Ramos (cell line): ENCODE measurements around the gene KATNA1.
"Not testable (repeated sequence)": the region's sequence is repeated elsewhere in the genome, so short reads cannot be mapped to it uniquely, and the experiment has no call there.

Source experiments
- in situ Hi-C: fragments of 300-500 bp; cut with MboI; formaldehyde crosslinking; loops from one replicate; pipeline ENCODE4 v1.14.3; 2022; ENCODE audit warnings: low sequenced_read_pairs; ENCODE audit not compliant: unreplicated experiment

Gene KATNA1

DNA sequence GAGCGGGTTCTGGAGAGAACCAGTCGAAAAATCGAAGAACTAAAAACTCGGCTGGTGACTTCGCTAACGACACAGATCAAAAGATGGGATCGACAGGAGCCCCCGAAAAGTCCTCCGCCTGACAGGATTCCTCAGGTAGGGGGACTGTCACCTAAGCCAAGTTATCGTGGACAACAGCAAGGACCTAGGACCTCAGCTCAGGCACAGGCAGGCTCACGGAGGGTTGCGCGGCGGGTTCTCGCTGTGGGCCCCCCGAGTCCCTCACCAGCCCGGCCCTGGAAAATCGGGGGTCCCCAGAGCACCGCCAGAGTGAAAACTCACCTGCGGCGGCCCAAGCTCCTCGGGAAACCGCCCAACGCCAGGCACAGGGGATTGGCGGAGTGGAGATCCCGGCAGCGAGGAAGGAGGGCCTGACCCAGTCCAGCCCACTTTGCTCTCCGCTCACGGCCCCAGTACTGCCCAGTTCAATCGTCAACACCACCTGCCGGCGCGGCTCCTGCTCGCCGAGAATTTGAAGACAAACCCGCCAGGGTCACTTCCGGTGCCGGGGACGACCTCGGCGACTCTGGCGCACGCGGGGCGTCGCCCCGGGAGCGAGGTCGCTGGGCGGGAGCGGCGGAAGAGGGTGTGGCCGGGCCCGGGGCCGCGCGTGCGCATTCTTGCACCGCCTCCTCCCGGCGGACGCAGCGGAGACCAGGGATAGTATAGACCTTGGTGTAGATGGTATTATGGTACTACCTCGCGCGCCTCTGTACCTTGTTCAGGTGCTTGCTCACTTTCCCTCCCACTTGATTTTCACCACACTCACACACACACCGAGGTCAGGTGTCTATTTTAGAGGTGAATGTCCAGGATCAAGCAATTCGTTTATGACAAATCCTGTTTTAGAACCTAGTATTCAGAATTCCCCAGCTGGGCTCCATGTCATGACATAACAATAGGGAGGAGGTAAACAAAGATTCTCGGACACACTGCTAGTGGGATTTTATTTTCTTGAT is at the start of gene KATNA1:
TSS of gene KATNA1 (minus strand) at position 567 of the 998 bp plus-strand sequence. CDS start 10,167 bp downstream, outside the sequence.
- in situ Hi-C loops: no loop called here

GRCh38 chr6:149698175-149698574 is 49.7 kb upstream of the KATNA1 start:
- in situ Hi-C loops: no loop called here

DNA sequence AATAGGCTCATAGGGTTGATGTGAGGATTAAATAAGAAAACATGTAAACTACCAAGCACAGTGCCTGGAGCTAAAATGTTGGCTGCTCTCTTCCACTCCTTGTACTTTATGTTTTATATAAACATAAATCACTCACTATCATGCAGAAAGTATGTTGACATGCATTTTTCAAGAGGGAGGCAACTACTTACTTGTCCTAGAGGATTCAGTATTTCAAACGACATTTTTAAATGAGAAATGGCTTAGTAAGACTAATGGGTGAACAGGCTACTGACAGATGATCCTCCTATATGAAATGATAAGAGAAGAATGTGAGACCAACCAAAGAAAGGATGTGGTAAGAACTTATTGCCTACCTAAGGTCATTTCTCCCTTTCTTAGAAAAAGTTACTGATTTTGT is 48.4 kb upstream of the KATNA1 start:
- in situ Hi-C loops: no loop called here

GRCh38 chr6:149694921-149695320 is 46.4 kb upstream of the KATNA1 start:
- in situ Hi-C loops: no loop called here

GRCh38 chr6:149691201-149691600 is 42.7 kb upstream of the KATNA1 start:
- in situ Hi-C loops: no loop called here

DNA sequence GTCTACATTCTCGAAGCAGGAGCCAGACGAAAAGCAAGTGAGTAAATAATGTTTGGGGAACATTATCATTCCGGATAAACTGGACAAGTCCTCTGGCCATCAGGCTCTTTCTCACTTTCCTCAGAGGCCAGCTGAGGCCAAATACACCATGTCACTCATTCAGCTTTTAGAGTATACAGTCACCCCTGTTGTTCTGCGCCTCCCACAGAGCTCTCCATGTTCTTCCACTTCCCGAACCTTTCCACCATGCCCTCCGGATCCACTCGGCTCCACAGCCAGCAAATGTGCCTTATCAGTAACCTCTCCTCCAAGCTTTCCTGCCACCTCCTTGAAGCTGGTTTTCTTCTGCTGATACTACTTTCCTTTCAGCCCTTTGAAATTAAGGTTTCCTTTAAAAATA is 37.7 kb upstream of the KATNA1 start:
- in situ Hi-C loops: no loop called here

DNA sequence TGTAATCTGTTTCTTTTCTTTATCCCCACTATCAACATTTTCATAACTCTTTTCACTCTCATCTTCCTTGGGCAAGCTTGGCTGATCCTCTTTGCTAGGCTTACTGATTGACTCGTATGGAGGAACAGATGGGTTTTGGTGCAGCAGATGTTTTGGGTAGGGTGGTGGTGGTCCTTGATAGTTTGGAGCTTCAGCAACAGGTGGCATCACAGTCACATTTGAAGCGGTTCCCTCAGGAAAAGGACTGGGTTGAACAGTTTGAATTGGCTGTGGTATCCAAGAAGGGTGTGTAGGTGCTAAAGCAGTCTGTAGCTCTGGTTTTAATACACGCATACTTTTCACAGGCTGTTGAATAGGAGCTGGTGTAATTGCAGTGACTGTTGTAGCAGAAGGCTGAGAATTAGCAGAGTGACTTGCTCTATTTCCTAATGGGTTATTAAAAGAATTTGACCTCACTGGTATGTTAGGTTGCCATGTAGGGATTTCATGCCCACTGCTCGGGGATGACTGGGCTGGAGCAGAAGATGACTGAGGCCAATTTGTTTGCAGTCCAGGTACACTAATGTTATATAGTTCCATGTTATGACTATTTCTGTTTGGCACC is 34.8 kb upstream of the KATNA1 start:
- in situ Hi-C loops: no loop called here

GRCh38 chr6:149681845-149682244 is 33.3 kb upstream of the KATNA1 start:
- in situ Hi-C loops: not testable (repeated sequence)

DNA sequence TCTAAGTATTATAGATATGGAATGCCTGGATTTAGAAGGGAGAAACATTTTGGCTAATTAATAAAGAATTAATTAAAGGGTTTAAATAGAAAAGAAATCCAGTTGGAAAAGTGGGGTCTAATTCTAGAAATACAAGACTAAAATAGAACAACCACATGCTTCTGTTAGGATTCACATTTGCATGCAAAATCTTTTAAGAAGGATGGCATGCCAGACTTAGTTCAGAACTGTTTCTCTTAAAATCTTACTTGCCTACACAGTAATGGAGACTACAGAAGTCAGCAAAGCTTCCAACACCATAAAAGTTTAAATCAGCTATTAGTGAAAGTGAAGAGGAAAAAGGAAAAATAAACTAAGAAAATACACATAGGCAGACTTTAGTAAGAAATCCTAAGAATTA is 32.7 kb upstream of the KATNA1 start:
- in situ Hi-C loops: no loop called here

DNA sequence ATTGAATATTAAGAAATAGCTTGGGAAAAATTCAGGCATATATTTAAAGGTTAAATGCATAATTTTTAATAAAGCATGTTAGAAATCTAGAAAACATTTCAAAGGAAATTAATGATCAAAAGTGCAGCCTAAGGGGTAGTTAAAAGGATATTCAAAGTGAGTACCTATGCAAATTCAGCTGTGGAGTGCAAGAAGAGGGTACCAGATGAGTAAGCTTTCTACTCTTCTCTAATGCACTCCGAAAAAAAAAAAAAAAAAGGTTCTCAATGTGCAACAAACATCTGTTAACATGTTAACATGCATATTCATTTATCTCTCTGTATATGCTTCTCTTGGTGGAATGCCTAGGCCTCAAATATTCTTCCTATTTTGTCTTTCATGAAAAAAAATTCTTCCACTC is 32.0 kb upstream of the KATNA1 start:
- in situ Hi-C loops: no loop called here

DNA sequence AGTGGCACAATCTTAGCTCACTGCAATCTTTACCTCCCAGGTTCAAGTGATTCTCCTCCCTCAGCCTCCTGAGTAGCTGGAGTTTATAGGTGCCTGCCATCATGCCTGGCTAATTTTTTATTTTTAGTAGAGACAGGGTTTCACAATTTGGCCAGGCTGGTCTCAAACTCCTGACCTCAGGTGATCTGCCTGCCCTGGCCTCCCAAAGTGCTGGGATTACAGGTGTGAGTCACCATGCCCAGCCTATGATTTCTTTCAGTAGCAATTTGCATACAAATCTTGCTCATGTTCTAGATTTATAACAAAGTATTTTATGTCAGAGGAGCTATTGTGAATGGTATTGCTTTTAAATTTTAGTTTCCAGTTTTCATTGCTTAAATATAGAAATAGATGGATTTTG is 23.8 kb upstream of the KATNA1 start:
- in situ Hi-C loops: not testable (repeated sequence)

DNA sequence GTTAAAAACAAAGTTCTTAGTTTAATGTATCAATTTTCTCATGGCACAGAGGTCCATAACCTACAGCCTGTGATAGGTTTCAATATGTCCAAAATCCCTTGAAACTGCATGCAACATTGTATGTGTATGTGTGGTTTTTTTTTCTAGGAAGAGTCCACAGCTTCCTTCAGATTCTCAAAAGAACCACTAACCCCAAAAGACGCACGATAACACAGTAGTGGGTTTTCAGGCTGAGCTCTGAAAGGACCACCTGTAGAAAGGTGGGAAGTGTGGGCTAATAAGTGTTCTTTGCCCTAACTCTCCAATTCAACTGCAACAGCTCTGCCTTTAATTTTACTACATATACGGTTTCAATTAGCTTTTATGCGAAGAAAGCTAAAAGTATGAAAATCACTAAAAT is 11.5 kb upstream of the KATNA1 start:
- in situ Hi-C loops: no loop called here

DNA sequence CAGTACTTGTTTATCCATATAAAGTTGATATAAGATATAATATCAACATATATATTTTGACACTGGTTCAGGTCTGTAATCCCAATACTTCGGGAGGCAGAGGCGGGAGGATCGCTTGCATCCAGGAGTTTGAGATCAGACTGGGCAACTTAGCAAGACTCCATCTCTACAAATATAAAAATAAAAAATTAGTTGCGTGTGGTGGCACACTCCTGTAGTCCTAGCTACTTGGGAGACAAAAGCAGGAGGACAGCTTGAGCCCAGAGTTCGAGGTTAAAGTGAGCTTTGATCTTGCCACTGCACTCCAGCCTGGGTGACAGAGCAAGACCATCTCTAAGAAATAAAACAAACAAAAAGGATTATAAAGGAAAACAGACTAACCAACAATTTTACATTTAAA is 8.9 kb upstream of the KATNA1 start:
- in situ Hi-C loops: no loop called here

GRCh38 chr6:149651056-149651455 is 2.5 kb upstream of the KATNA1 start:
- in situ Hi-C loops: no loop called here

DNA sequence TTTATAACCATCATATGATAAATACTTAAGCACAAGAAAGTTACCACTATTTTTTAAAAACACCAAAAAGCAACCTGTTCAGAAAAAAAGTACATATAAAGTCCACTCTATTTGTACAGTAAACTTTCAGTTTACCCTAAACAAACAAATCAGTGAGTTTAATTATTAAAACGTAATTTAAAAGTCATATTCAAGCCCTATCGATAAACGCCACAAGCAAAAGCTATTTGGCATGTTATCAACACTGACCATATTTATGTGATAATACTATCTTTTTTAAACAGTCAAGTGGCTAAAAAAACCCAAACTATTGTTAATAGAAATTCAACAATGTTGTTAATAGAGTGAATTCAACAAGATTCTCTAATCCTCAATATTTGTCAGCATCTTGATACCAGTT is 1.9 kb downstream of the KATNA1 start:
- in situ Hi-C loops: no loop called here

DNA sequence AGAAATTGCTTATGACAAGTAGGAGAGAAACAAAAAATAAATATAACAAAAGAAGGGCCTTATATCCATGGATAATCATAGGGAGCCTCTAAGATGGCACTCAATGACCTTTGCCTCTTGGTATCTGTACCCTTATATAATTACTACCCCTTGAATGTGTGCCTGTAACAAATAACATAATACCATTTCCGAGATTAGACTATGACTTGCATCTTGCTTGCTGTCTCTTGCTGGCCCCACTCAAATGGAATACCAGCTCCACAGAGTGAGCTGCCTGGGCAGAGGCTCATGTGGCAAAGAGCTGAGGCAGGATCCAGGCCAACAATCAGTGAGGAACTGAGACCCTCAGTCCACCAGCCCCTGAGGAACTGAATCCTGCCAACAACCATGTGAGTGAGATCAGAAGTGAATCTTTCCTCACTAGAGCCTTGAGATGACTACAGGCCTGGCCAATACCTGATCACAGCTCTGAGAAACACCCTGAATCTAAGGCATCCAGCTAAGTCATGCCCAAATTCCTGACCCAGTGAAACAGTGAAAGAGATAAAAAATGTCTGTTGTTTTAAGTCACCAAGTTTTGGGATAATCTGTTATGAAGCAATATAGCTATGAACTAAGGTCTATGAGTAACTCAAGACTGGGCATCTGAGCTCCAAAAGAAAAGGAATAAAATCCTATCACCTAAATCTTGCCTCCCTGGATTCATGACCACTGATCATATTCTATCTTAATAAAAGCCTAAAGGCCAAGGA is 5.5 kb downstream of the KATNA1 start:
- in situ Hi-C loops: no loop called here

GRCh38 chr6:149636124-149636523 is 12.4 kb downstream of the KATNA1 start:
- in situ Hi-C loops: no loop called here

DNA sequence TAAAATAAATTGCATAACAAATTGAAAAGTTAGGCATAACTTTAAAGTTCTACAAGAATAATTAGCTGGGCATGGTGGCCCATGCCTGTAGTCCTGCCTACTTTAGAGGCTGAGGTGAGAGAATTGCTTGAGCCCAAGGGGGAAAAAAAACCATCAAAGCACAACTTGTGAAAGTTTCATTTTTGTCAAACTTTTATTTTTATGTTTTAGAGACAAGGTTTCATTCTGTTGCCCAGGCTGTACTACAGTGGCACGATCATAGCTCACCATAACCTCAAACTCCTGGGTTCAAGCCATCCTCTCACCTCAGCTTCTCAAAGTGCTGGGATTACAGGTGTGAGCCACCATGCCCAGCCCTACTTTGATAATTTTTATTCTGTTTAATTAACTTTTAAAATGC is 14.2 kb downstream of the KATNA1 start:
- in situ Hi-C loops: no loop called here

DNA sequence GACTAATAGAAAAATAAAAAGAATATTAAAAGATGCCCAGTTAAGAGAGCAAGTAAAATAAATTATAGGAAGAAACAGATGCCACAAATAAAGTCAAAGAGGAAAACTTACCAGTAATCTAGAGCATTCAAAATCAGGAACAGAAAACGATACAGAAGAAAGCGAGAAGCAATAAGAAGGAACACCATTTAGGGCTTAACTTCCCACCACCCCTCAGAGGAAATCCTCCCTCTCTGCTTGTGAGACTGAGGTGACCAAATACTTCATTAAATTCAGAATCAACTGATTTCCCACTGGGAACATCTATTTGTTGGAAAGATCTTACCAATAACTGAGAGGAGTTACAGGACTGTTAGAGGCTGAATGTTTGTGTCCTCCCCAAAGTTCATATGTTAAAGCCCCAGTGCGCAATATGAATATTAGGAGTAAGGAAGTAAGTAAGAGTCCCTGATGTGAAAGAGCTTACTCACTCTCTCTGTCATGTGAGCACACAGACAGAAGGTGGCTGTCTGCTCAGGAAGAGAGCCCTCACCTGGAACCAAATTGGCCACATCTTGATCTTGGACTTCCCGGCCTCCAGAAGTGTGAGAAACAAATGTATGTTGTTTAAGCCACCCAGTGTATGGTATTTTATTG is 19.5 kb downstream of the KATNA1 start:
- in situ Hi-C loops: no loop called here

DNA sequence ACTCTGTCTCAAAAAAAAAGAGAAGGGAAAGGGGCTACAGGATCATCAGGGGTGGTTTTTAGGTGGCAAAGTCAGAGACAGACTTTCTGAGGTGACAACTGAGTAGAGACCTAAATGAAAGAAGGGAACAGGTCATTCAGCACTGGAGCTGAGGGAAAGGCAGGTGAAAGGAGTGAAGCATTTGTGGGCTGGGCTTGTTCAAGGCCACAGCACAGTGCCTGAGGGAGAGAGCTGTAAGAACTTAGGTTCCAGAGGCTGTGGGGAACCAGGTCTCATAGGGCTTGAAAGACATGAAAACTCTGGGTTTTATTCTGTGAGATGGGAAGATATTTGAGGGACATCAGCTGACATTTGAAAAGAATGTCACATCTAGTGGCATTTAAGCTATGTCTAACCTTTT is 20.8 kb downstream of the KATNA1 start:
- in situ Hi-C loops: no loop called here
